Osteoblast (primary cell): ENCODE data around the gene USP17L17. TPM values are rescaled to one million over a fixed set of nuclear protein-coding genes. Genes with fewer than 3 reads are reported as not detected.
"Not testable (repeated sequence)": the region's sequence is repeated elsewhere in the genome, so short reads cannot be mapped to it uniquely, and the experiment has no call there.

Experiments used
- DNase-seq: peaks from one replicate; pipeline ENCODE4 v3.0.0; 2011; ENCODE audit warnings: low spot score, mixed read lengths; ENCODE audit not compliant: insufficient read length; ENCODE audit errors: missing footprints
- H2AFZ ChIP-seq: 2 replicates; pipeline ENCODE4 v1.6.0; 2011; ENCODE audit warnings: mild to moderate bottlenecking, low read length
- H3K27ac ChIP-seq: 2 replicates; pipeline ENCODE4 v1.5.1; 2011; ENCODE audit warnings: mild to moderate bottlenecking, low read depth, low read length, moderate library complexity
- H3K27me3 ChIP-seq: 2 replicates; pipeline ENCODE4 v1.6.0; 2012; ENCODE audit warnings: mild to moderate bottlenecking, control low read depth, inconsistent platforms, low read length, moderate library complexity; ENCODE audit not compliant: insufficient read depth
- H3K36me3 ChIP-seq: 2 replicates; pipeline ENCODE4 v1.5.1; 2011; ENCODE audit warnings: mild to moderate bottlenecking, low read length, control low read depth, moderate library complexity; ENCODE audit not compliant: insufficient read depth
- H3K4me1 ChIP-seq: 2 replicates; pipeline ENCODE4 v1.5.1; 2011; ENCODE audit warnings: mild to moderate bottlenecking, low read length, control low read depth, moderate library complexity; ENCODE audit not compliant: insufficient read depth
- H3K4me2 ChIP-seq: 2 replicates; pipeline ENCODE4 v1.6.0; 2011; ENCODE audit warnings: mild to moderate bottlenecking, low read length; ENCODE audit not compliant: insufficient read depth
- H3K4me3 ChIP-seq: fragments of 200-600 bp; sonication (generic); 3 replicates; pipeline ENCODE4 v1.5.1; 2012; ENCODE audit warnings: mild to moderate bottlenecking, low read length, inconsistent platforms; ENCODE audit not compliant: insufficient read depth
- H3K79me2 ChIP-seq: 2 replicates; pipeline ENCODE4 v1.6.0; 2012; ENCODE audit warnings: mild to moderate bottlenecking, low read length, control low read depth, inconsistent platforms; ENCODE audit not compliant: insufficient read depth
- H3K9me3 ChIP-seq: 2 replicates; pipeline ENCODE4 v1.5.1; 2011; ENCODE audit warnings: low read depth, low read length, control low read depth
- H4K20me1 ChIP-seq: 2 replicates; pipeline ENCODE4 v1.6.0; 2012; ENCODE audit warnings: mild to moderate bottlenecking, low read length, control low read depth; ENCODE audit not compliant: insufficient read depth
- total RNA-seq: library from RNA; depleted of rRNA; stranded (reverse); fragments of >200 nt; gene quantifications from 2 replicates; pipeline ENCODE4 v1.2.3, GENCODE V29; 2012

USP17L17 gene
- total RNA-seq, 1 donor: not detected

DNA sequence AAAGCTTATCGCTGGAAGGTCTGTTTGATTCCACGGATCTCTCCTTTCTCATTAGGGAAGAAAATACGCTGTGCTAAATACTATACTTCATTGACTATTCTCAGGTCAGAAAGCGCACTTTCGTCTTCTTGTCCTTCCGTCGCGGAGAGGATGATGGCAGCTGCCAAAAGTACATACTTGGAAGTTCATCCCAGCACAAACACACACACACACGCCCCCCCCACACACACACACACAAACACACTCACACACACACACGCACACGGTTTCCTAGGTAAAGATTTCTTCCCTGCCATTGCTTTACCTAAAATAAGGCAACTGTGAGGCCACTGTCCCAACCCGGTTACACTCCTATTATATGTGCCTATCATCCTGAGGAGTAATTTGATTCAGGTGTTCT, 5.2 kb upstream of the USP17L17 start:
- H3K4me2 ChIP-seq, H2AFZ ChIP-seq, H3K79me2 ChIP-seq, H3K4me1 ChIP-seq, H3K9me3 ChIP-seq, H3K27me3 ChIP-seq, H3K36me3 ChIP-seq, H3K4me3 ChIP-seq, DNase-seq, H3K27ac ChIP-seq, H4K20me1 ChIP-seq: not testable (repeated sequence)

DNA sequence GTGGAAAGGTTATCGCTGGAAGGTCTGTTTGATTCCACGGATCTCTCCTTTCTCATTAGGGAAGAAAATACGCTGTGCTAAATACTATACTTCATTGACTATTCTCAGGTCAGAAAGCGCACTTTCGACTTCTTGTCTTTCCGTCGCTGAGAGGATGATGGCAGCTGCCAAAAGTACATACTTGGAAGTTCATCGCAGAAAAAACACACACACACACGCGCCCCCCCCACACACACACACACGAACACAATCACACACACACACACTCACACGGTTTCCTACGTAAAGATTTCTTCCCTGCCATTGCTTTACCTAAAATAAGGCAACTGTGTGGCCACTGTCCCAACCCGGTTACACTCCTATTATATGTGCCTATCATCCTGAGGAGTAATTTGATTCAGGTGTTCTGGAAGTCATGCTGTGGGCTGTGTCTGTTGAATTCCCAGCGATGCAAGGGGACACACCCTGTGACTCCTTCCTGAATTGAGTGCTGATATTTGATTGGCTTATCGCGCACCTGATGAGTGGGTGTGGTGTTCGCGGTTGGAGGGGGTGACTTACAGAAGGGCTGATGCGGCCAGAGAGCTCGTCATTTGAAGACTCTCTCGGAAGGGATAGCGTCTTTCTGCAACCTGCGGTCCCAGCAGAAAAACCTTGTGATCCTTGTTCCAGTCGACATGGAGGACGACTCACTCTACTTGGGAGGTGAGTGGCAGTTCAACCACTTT, 4.4 kb downstream of the USP17L17 start, which contains the start of gene USP17L18:
Gene USP17L18, plus strand, starts transcription at position 678 of the 728 bp plus-strand sequence. Its CDS starts 0 bp downstream, at position 678.
- H3K4me3 ChIP-seq, H3K36me3 ChIP-seq, H3K27me3 ChIP-seq, DNase-seq, H3K4me2 ChIP-seq, H3K79me2 ChIP-seq, H3K9me3 ChIP-seq, H3K4me1 ChIP-seq, H3K27ac ChIP-seq, H4K20me1 ChIP-seq, H2AFZ ChIP-seq: not testable (repeated sequence)

DNA sequence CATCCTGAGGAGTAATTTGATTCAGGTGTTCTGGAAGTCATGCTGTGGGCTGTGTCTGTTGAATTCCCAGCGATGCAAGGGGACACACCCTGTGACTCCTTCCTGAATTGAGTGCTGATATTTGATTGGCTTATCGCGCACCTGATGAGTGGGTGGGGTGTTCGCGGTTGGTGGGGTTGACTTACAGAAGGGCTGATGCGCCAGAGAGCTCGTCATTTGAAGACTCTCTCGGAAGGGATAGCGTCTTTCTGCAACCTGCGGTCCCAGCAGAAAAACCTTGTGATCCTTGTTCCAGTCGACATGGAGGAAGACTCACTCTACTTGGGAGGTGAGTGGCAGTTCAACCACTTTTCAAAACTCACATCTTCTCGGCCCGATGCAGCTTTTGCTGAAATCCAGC, 9.4 kb downstream of the USP17L17 start, which contains the start of gene USP17L19:
Gene USP17L19, plus strand, starts transcription at position 301 of the 400 bp plus-strand sequence. Its CDS starts 0 bp downstream, at position 301.
- H3K79me2 ChIP-seq, H3K36me3 ChIP-seq, H3K27ac ChIP-seq, H3K27me3 ChIP-seq, H3K4me1 ChIP-seq, H3K4me2 ChIP-seq, H3K9me3 ChIP-seq, H4K20me1 ChIP-seq, H2AFZ ChIP-seq, H3K4me3 ChIP-seq, DNase-seq: not testable (repeated sequence)

DNA sequence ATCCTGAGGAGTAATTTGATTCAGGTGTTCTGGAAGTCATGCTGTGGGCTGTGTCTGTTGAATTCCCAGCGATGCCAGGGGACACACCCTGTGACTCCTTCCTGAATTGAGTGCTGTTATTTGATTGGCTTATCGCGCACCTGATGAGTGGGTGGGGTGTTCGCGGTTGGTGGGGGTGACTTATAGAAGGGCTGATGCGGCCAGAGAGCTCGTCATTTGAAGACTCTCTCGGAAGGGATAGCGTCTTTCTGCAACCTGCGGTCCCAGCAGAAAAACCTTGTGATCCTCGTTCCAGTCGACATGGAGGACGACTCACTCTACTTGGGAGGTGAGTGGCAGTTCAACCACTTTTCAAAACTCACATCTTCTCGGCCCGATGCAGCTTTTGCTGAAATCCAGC, 14.1 kb downstream of the USP17L17 start, which contains the start of gene USP17L20:
Gene USP17L20, plus strand, starts transcription at position 301 of the 400 bp plus-strand sequence. Its CDS starts 0 bp downstream, at position 301.
- not testable (repeated sequence) for H3K4me2 ChIP-seq, H3K79me2 ChIP-seq, H3K9me3 ChIP-seq, H4K20me1 ChIP-seq, H3K4me1 ChIP-seq, H2AFZ ChIP-seq, DNase-seq, H3K4me3 ChIP-seq, H3K36me3 ChIP-seq, H3K27me3 ChIP-seq, H3K27ac ChIP-seq

DNA sequence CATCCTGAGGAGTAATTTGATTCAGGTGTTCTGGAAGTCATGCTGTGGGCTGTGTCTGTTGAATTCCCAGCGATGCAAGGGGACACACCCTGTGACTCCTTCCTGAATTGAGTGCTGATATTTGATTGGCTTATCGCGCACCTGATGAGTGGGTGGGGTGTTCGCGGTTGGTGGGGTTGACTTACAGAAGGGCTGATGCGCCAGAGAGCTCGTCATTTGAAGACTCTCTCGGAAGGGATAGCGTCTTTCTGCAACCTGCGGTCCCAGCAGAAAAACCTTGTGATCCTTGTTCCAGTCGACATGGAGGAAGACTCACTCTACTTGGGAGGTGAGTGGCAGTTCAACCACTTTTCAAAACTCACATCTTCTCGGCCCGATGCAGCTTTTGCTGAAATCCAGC, 18.9 kb downstream of the USP17L17 start, which contains the start of gene USP17L21:
Gene USP17L21, plus strand, starts transcription at position 301 of the 400 bp plus-strand sequence. Its CDS starts 0 bp downstream, at position 301.
- not testable (repeated sequence) for DNase-seq, H4K20me1 ChIP-seq, H3K4me3 ChIP-seq, H3K27me3 ChIP-seq, H3K27ac ChIP-seq, H3K9me3 ChIP-seq, H3K79me2 ChIP-seq, H2AFZ ChIP-seq, H3K4me2 ChIP-seq, H3K4me1 ChIP-seq, H3K36me3 ChIP-seq

DNA sequence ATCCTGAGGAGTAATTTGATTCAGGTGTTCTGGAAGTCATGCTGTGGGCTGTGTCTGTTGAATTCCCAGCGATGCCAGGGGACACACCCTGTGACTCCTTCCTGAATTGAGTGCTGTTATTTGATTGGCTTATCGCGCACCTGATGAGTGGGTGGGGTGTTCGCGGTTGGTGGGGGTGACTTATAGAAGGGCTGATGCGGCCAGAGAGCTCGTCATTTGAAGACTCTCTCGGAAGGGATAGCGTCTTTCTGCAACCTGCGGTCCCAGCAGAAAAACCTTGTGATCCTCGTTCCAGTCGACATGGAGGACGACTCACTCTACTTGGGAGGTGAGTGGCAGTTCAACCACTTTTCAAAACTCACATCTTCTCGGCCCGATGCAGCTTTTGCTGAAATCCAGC, 23.6 kb downstream of the USP17L17 start, which contains the start of gene USP17L22:
Gene USP17L22, plus strand, starts transcription at position 301 of the 400 bp plus-strand sequence. Its CDS starts 0 bp downstream, at position 301.
- not testable (repeated sequence) for H3K4me1 ChIP-seq, H3K79me2 ChIP-seq, H3K4me3 ChIP-seq, H3K9me3 ChIP-seq, H4K20me1 ChIP-seq, H3K27ac ChIP-seq, H3K27me3 ChIP-seq, H3K4me2 ChIP-seq, H2AFZ ChIP-seq, H3K36me3 ChIP-seq, DNase-seq

DNA sequence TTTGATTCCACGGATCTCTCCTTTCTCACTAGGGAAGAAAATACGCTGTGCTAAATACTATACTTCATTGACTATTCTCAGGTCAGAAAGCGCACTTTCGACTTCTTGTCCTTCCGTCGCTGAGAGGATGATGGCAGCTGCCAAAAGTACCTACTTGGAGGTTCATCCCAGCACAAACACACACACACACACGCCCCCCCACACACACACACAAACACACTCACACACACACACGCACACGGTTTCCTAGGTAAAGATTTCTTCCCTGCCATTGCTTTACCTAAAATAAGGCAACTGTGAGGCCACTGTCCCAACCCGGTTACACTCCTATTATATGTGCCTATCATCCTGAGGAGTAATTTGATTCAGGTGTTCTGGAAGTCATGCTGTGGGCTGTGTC, 28.0 kb downstream of the USP17L17 start:
- not testable (repeated sequence) for H3K4me3 ChIP-seq, DNase-seq, H2AFZ ChIP-seq, H3K4me1 ChIP-seq, H4K20me1 ChIP-seq, H3K79me2 ChIP-seq, H3K36me3 ChIP-seq, H3K27me3 ChIP-seq, H3K27ac ChIP-seq, H3K4me2 ChIP-seq, H3K9me3 ChIP-seq
